Memory B cell (primary cell): ENCODE data around the gene AKAP6.

ENCODE experiments used
- ATAC-seq: fragments of 150-1000 bp; cut with Tn5 transposase; 2 replicates; pipeline ENCODE4 v1.10.0; 2021; ENCODE audit warnings: low read depth, mild to moderate bottlenecking, moderate library complexity
- DNase-seq, 2 donors: peaks; one replicate each; pipeline ENCODE4 v3.0.0; 2022; ENCODE audit warnings: low spot score in 2 of 2
- H3K27ac Mint-ChIP-seq: one replicate; pipeline ENCODE4 v1.8.0; 2022; ENCODE audit warnings: mild to moderate bottlenecking, moderate library complexity, mixed read lengths
- H3K27me3 Mint-ChIP-seq: one replicate; pipeline ENCODE4 v1.8.0; 2022; ENCODE audit warnings: mixed read lengths
- H3K36me3 Mint-ChIP-seq: one replicate; pipeline ENCODE4 v1.8.0; 2022; ENCODE audit warnings: mild to moderate bottlenecking, mixed read lengths
- H3K4me1 Mint-ChIP-seq: one replicate; pipeline ENCODE4 v1.8.0; 2022; ENCODE audit warnings: mixed read lengths
- H3K4me3 Mint-ChIP-seq: one replicate; pipeline ENCODE4 v1.8.0; 2022; ENCODE audit warnings: mild to moderate bottlenecking, moderate library complexity, mixed read lengths
- H3K9me3 Mint-ChIP-seq: one replicate; pipeline ENCODE4 v1.8.0; 2022; ENCODE audit warnings: mixed read lengths

Gene AKAP6

DNA sequence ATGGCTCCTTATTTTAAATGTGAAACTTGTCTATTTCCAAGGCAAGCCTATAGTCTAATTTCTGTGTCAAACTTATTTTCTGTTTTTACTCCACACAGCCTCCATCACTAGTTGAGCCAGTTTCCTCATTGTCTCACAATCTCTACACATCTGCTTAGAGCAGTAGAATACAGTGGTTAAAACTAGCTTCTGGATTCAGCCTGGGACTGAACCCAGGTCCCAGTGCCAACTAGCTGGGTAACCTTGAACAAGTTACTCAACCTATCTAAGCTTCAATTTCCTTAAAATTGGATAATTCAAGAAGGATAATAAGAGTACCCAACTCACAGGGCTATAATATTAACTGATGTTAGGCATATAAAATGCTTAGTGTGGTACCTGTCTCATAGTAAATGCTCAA is 304.8 kb downstream of the AKAP6 start:
- ATAC-seq (no peak), DNase-seq (no peak)
- Mint-ChIP-seq H3K36me3 (no peaks in the 10 kb centered on the region), H3K27ac (no peak overlapping the region), H3K9me3 (no peaks in the 10 kb centered on the region), H3K27me3 (no peaks in the 10 kb centered on the region), H3K4me1 (no peaks in the 10 kb centered on the region), H3K4me3 (no peak overlapping the region)

GRCh38 chr14:32635061-32635719 is 306.1 kb downstream of the AKAP6 start:
- Mint-ChIP-seq H3K27me3 (no peaks in the 10 kb centered on the region), H3K36me3 (no peaks in the 10 kb centered on the region), H3K4me1 (no peaks in the 10 kb centered on the region), H3K27ac (no peak overlapping the region), H3K9me3 (no peaks in the 10 kb centered on the region), H3K4me3 (no peak overlapping the region)
- DNase-seq (no peak), ATAC-seq (no peak)

DNA sequence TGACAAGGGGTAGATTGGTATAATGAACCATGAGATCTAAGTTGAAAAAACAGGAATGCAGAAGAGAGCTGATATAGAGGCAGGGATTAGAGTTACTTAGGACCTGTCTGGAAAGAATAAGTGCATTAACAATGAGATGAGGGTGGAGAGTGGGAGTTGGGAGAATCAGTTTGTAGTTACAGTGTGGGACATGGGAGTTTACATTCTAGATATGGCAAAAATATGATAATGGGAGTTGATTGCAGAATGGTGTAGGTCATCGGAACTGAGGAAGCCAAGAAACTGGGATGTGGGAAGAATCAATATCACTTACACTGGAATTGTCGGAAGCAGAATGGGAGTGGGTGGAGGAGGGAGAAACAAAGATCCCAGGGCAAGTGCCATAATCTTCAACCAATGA is 308.5 kb downstream of the AKAP6 start:
- H3K4me3 Mint-ChIP-seq = no peak overlapping the region
- no peaks in the 10 kb centered on the region for H3K4me1 Mint-ChIP-seq
- no peaks in the 10 kb centered on the region for H3K27me3 Mint-ChIP-seq
- ATAC-seq (no peak), DNase-seq (no peak)
- no peak overlapping the region for H3K27ac Mint-ChIP-seq
- no peaks in the 10 kb centered on the region for H3K36me3 Mint-ChIP-seq
- H3K9me3 Mint-ChIP-seq = no peaks in the 10 kb centered on the region

DNA sequence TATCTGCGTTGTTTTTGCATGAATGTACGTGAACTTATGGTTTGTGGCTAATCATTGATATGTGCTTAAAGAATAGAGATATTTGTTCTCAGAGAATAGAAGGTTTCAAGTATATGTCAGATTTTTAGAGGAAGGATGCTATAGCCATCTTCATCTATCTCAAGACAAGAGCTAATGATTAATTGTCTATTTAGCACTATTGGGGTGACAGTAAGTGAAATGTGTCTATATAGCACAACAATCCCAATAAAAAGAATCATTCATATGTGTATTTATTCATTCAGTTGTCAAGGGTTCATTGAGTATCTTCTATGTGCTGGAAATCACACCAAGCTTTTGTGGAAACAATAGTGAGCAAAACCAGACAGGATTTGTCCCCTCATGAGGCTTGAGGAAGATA is 310.1 kb downstream of the AKAP6 start:
- no peaks in the 10 kb centered on the region for H3K9me3 Mint-ChIP-seq
- H3K4me3 Mint-ChIP-seq = no peak overlapping the region
- H3K4me1 Mint-ChIP-seq = no peaks in the 10 kb centered on the region
- DNase-seq (no peak), ATAC-seq (no peak)
- no peaks in the 10 kb centered on the region for H3K27me3 Mint-ChIP-seq
- no peak overlapping the region for H3K27ac Mint-ChIP-seq
- no peaks in the 10 kb centered on the region for H3K36me3 Mint-ChIP-seq

DNA sequence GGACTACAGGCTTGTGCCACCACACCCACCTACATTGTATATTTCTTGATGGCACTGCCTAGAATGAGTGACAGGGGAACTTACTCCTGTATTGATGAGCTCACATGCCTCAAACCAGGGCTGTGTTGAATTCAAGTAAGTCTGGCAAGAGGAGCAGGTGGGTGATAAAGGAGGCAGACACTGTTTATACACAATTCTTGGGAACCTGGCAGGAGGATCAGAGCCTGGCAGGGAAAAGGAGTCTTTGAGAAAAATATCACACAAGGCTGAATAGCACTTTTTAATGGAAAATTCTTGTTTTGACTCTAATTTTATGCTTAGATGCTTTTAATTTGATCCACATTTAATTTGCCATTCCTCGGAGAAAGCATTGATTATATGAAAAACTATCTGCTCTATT is 316.5 kb downstream of the AKAP6 start:
- Mint-ChIP-seq H3K27ac (no peak overlapping the region), H3K27me3 (no peaks in the 10 kb centered on the region), H3K4me3 (no peak overlapping the region), H3K4me1 (no peaks in the 10 kb centered on the region), H3K36me3 (no peaks in the 10 kb centered on the region), H3K9me3 (no peaks in the 10 kb centered on the region)
- ATAC-seq (no peak), DNase-seq (no peak)

DNA sequence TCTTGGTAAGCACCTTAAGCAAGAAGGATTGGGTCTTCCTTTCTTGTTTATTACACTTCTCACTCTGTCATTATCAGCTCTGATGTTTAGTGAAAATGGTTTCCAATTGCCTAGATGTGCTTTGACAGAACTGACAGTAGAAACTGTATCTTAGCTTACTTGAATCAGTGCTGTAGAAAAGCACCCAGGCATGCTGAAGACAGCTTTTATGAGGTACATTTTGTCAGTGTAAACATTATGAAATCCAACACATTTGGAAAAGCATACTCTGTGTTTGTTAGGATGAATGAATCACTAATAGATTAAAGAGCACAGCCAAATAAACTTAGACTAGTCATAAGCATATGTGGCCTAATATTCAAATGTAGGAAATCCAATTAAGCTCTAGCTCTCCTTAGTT is 319.3 kb downstream of the AKAP6 start:
- no peak overlapping the region for H3K27ac Mint-ChIP-seq
- H3K4me1 Mint-ChIP-seq = no peaks in the 10 kb centered on the region
- ATAC-seq (no peak), DNase-seq (no peak)
- no peaks in the 10 kb centered on the region for H3K9me3 Mint-ChIP-seq
- H3K36me3 Mint-ChIP-seq = no peaks in the 10 kb centered on the region
- no peaks in the 10 kb centered on the region for H3K27me3 Mint-ChIP-seq
- no peak overlapping the region for H3K4me3 Mint-ChIP-seq

DNA sequence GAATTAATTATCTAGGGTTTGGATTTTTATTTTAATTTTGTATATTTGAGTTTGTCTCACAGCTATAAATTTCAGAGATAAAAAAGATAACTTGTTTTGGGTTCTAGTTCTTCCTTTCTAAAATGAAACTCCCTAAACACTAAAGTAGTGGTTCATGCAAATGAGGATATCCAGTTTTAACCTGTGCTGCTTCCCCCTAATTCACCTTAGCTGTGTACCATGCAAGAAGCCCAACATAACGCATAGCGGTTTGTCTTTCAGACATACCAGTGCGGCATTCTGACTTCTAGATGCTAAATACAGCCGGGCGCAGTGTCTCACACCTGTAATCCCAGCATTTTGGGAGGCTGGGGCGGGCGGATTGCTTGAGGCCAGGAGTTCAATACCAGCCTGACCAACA is 320.9 kb downstream of the AKAP6 start:
- ATAC-seq (no peak), DNase-seq (no peak)
- Mint-ChIP-seq H3K4me3 (no peak overlapping the region), H3K4me1 (no peaks in the 10 kb centered on the region), H3K36me3 (no peaks in the 10 kb centered on the region), H3K27me3 (no peaks in the 10 kb centered on the region), H3K9me3 (no peaks in the 10 kb centered on the region), H3K27ac (no peak overlapping the region)

DNA sequence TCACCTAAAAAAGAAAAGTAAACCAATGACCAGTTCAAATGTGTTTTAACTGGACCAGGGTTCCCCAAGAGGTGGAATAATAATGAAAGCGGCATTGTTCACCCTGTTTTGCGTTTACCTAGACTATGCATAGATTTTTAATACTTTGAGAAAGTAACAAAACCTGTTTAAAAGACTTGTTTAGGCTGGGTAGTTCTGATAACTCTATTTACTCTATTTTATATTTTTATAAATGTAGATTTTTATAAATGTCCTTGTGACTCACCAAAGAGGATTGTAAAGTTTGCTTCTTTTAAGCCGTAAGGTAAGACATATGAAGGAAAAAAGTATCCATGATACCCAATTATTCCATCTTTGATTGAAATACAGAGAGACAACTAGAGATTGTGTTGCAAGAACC is 321.6 kb downstream of the AKAP6 start:
- ATAC-seq = no peak
- no peaks in the 10 kb centered on the region for H3K27me3 Mint-ChIP-seq
- H3K36me3 Mint-ChIP-seq = no peaks in the 10 kb centered on the region
- DNase-seq = no peak
- no peaks in the 10 kb centered on the region for H3K9me3 Mint-ChIP-seq
- no peak overlapping the region for H3K27ac Mint-ChIP-seq
- no peaks in the 10 kb centered on the region for H3K4me1 Mint-ChIP-seq
- H3K4me3 Mint-ChIP-seq = no peak overlapping the region

GRCh38 chr14:32654106-32654505 is 325.0 kb downstream of the AKAP6 start:
- Mint-ChIP-seq H3K27me3 (no peaks in the 10 kb centered on the region), H3K4me3 (no peak overlapping the region), H3K9me3 (no peaks in the 10 kb centered on the region), H3K36me3 (no peaks in the 10 kb centered on the region), H3K4me1 (no peaks in the 10 kb centered on the region), H3K27ac (no peak overlapping the region)
- no peak for DNase-seq
- ATAC-seq = no peak

- Mint-ChIP-seq H3K4me1 (no peaks in the 10 kb centered on the region), H3K36me3 (no peaks in the 10 kb centered on the region), H3K27ac (no peak overlapping the region), H3K9me3 (no peaks in the 10 kb centered on the region), H3K27me3 (peaks cover 3% of the 10 kb centered on the region), H3K4me3 (no peak overlapping the region)
- no peak for ATAC-seq
- DNase-seq = no peak
Measured at GRCh38 chr14:32656601-32657000, 327.5 kb downstream of the AKAP6 start.

DNA sequence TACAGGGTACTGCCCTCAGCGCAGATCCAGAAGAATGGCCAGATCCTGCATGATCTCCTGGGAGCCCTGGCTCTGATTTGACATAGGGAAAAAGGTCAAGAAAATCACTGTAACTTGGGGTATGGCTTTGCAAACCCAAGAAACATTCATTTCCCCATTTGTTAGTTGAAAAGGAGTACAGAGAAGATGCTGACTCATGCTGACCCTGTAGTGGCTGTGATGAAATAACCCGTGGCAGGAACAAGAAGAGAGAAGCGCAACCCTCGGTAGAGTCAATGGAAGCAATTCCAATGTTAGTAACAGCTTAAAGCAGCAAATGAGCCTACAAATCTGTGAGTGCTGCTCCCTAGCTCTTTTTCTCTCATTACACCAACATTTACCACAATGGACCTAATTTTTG is 328.0 kb downstream of the AKAP6 start:
- DNase-seq (no peak), ATAC-seq (no peak)
- Mint-ChIP-seq H3K4me3 (no peak overlapping the region), H3K27ac (no peak overlapping the region), H3K9me3 (no peaks in the 10 kb centered on the region), H3K4me1 (no peaks in the 10 kb centered on the region), H3K27me3 (peaks cover 3% of the 10 kb centered on the region), H3K36me3 (no peaks in the 10 kb centered on the region)

DNA sequence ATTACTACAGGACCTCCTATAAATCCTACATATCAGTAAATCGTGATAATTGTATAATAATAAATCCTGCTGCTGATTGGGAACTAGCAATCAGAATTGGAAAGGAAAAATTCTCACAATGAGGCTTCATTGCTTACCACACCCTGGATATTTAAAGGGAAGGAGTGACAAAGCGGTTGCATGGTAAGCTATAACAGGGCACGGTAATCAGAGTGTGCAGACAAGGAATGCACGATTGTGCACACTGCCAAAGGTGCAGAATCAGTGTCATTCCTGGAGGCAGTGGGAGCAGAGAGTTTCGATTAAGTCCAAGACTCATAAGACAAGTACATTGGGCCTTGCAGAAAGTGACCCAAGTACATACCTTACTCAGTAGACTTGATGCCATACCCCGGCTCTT is 332.1 kb downstream of the AKAP6 start:
- Mint-ChIP-seq H3K27ac (no peak overlapping the region), H3K4me3 (no peak overlapping the region), H3K4me1 (no peaks in the 10 kb centered on the region), H3K9me3 (no peaks in the 10 kb centered on the region), H3K27me3 (peaks cover 3% of the 10 kb centered on the region), H3K36me3 (no peaks in the 10 kb centered on the region)
- ATAC-seq = no peak
- DNase-seq = no peak

DNA sequence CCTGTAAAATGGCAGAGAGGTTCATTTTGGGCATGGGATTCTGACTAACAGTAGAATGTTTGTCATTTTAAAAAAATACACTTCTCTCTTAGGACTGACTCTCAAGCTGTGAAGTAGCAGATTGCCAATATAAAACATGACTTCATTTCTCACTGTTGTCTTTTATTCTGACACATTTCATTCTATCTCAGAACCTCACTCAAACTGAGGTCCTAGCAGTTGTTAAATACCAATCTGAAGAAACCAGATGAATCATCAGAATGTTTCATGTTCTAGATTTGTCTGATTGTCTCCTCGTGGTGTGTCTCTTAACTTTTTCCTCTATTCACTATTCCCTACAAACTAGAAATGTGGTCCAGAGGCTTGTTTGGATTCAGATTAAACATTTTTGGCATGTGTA is 333.1 kb downstream of the AKAP6 start:
- Mint-ChIP-seq H3K4me3 (no peak overlapping the region), H3K4me1 (no peaks in the 10 kb centered on the region), H3K36me3 (no peaks in the 10 kb centered on the region), H3K27me3 (peaks cover 3% of the 10 kb centered on the region), H3K9me3 (no peaks in the 10 kb centered on the region), H3K27ac (no peak overlapping the region)
- ATAC-seq (no peak), DNase-seq (no peak)

DNA sequence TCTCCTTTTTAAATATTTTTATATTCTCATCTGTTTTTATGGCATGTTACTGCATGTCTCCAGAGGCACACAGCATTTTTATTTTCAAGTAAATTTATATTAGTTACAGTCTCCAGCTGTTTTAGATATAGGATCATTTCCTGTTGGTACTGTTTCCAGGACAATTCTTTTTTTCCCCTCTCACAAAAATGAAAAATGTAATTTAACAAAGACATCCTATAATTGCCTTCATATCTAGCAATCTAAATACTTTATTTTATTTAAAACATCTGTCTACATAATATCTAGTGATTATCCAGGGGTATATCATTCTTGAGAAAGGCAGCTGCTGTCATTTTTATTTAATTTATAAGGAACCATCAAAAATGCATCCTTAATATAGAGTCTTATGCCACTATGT is 337.2 kb downstream of the AKAP6 start:
- Mint-ChIP-seq H3K27ac (no peak overlapping the region), H3K9me3 (peaks cover 4% of the 10 kb centered on the region), H3K36me3 (peaks cover 4% of the 10 kb centered on the region), H3K4me1 (no peaks in the 10 kb centered on the region), H3K27me3 (no peaks in the 10 kb centered on the region), H3K4me3 (no peak overlapping the region)
- ATAC-seq (no peak), DNase-seq (no peak)

- H3K27me3 Mint-ChIP-seq = no peaks in the 10 kb centered on the region
- no peaks in the 10 kb centered on the region for H3K4me1 Mint-ChIP-seq
- DNase-seq (no peak), ATAC-seq (no peak)
- no peak overlapping the region for H3K4me3 Mint-ChIP-seq
- no peak overlapping the region for H3K27ac Mint-ChIP-seq
- H3K9me3 Mint-ChIP-seq = peaks cover 6% of the 10 kb centered on the region
- H3K36me3 Mint-ChIP-seq = peaks cover 4% of the 10 kb centered on the region
Measured at GRCh38 chr14:32667287-32667686, 338.2 kb downstream of the AKAP6 start.
